Measurements from ENCODE around the gene NFIB. TPM values are rescaled to one million over a fixed set of nuclear protein-coding genes. Genes with fewer than 3 reads are reported as not detected.

NFIB gene
- total and polyA plus RNA-seq, 2 experiments from 2014 or later, result 5.3 to 6.0 TPM

DNA sequence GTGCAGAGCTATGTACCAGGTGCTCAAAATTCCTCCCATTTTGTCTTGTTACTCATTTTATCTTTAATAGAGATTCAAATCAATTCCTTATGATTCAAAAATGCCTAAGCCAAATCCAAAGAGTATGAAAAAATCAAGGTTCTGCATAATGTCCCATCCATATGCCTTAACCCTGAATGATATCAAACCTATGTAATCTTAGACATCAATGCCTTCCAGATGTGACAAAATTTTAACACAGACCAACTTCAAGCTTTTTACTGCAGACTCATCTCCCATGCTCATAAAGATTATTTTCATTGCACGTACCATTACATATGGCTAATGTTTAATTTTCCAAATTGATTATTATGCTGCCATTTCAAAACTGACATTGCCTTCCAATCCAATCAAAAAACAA is 122.4 kb downstream of the NFIB start:
- WGBS, 2 experiments (ENCODE audit: low coverage in 1 of 2, low lambda C conversion rate in 2 of 2, missing lambda C conversion rate in 2 of 2), result 95 to 100% methylated on average over 1 of the region's 1 CpG
- in situ Hi-C loops (cut with MboI), result no loop called here

GRCh38 chr9:14190240-14190639 is 123.7 kb downstream of the NFIB start:
- no peak overlapping the region for H3K27ac ChIP-seq
- no peaks in the 10 kb centered on the region; the same call in 1 of the 2 replicates for H3F3A ChIP-seq (ENCODE audit: insufficient read depth)
- no peaks in the 10 kb centered on the region for H4K20me1 ChIP-seq (ENCODE audit: insufficient read depth)
- H3K9me3 ChIP-seq (ENCODE audit: low read depth), result no peaks in the 10 kb centered on the region
- no peak overlapping the region for H3K4me2 ChIP-seq (ENCODE audit: unreplicated experiment)
- 52 to 86% methylated on average over 1 of the region's 1 CpG for WGBS, 2 experiments (ENCODE audit: low coverage in 1 of 2, low lambda C conversion rate in 2 of 2, missing lambda C conversion rate in 2 of 2)
- no peak for DNase-seq
- H3K27me3 ChIP-seq (replicated peaks; ENCODE audit: insufficient read depth), result no peaks in the 10 kb centered on the region
- no peaks in the 10 kb centered on the region for H3K4me1 ChIP-seq (ENCODE audit: insufficient read depth)
- H3K79me2 ChIP-seq (ENCODE audit: insufficient read depth), result no peaks in the 10 kb centered on the region
- H3K9ac ChIP-seq, result no peak overlapping the region
- TF ChIP-seq EZH2phosphoT487 (IDR thresholded peaks at IDR 0.05; ENCODE audit: insufficient read depth, low read depth) (no peak), EZH2 (IDR thresholded peaks at IDR 0.05; ENCODE audit: insufficient read depth, poor library complexity, severe bottlenecking) (no peak)
- no peaks in the 10 kb centered on the region for H3K36me3 ChIP-seq (ENCODE audit: low read depth)
- no peak overlapping the region for H2AFZ ChIP-seq
- no peak overlapping the region for H3K4me3 ChIP-seq
- in situ Hi-C loops (cut with MboI), result no loop called here
- H3K9me2 ChIP-seq (ENCODE audit: insufficient read depth), result no peaks in the 10 kb centered on the region

More for the DNA sequence above, 122.4 kb downstream of the NFIB start:
- H3K36me3 ChIP-seq (ENCODE audit: low read depth), result no peaks in the 10 kb centered on the region
- no peak overlapping the region for H3K27ac ChIP-seq
- no peaks in the 10 kb centered on the region for H3K27me3 ChIP-seq (replicated peaks; ENCODE audit: insufficient read depth)
- H3F3A ChIP-seq (ENCODE audit: insufficient read depth), result no peaks in the 10 kb centered on the region; the same call in 1 of the 2 replicates
- H3K9me2 ChIP-seq (ENCODE audit: insufficient read depth), result no peaks in the 10 kb centered on the region
- no peak overlapping the region for H2AFZ ChIP-seq
- H3K79me2 ChIP-seq (ENCODE audit: insufficient read depth), result no peaks in the 10 kb centered on the region
- TF ChIP-seq EZH2phosphoT487 (IDR thresholded peaks at IDR 0.05; ENCODE audit: insufficient read depth, low read depth) (no peak), EZH2 (IDR thresholded peaks at IDR 0.05; ENCODE audit: insufficient read depth, poor library complexity, severe bottlenecking) (no peak)
- H3K4me1 ChIP-seq (ENCODE audit: insufficient read depth), result no peaks in the 10 kb centered on the region
- H4K20me1 ChIP-seq (ENCODE audit: insufficient read depth), result no peaks in the 10 kb centered on the region
- no peak overlapping the region for H3K9ac ChIP-seq
- H3K9me3 ChIP-seq (ENCODE audit: low read depth), result no peaks in the 10 kb centered on the region
- H3K4me3 ChIP-seq, result no peak overlapping the region
- no peak for DNase-seq
- no peak overlapping the region for H3K4me2 ChIP-seq (ENCODE audit: unreplicated experiment)

- Histone ChIP-seq H4K20me1 (ENCODE audit: insufficient read depth) (no peaks in the 10 kb centered on the region), H2AFZ (no peak overlapping the region), H3K36me3 (ENCODE audit: low read depth) (no peaks in the 10 kb centered on the region), H3K4me1 (ENCODE audit: insufficient read depth) (no peaks in the 10 kb centered on the region), H3K4me3 (no peak overlapping the region), H3K79me2 (ENCODE audit: insufficient read depth) (no peaks in the 10 kb centered on the region), H3K9ac (no peak overlapping the region), H3K4me2 (ENCODE audit: unreplicated experiment) (no peak overlapping the region), H3K9me2 (ENCODE audit: insufficient read depth) (no peaks in the 10 kb centered on the region), H3K9me3 (ENCODE audit: low read depth) (no peaks in the 10 kb centered on the region), H3F3A (ENCODE audit: insufficient read depth) (no peaks in the 10 kb centered on the region; the same call in 1 of the 2 replicates), H3K27me3 (replicated peaks; ENCODE audit: insufficient read depth) (no peaks in the 10 kb centered on the region), H3K27ac (no peak overlapping the region)
- in situ Hi-C loops (cut with MboI), result no loop called here
- TF ChIP-seq EZH2 (IDR thresholded peaks at IDR 0.05; ENCODE audit: insufficient read depth, poor library complexity, severe bottlenecking) (no peak), EZH2phosphoT487 (IDR thresholded peaks at IDR 0.05; ENCODE audit: insufficient read depth, low read depth) (no peak)
- DNase-seq, result peak; percentile 42
- WGBS, 2 experiments (ENCODE audit: low coverage in 1 of 2, low lambda C conversion rate in 2 of 2, missing lambda C conversion rate in 2 of 2), result 88 to 91% methylated on average over 1 of the region's 1 CpG
Measured at GRCh38 chr9:14189578-14189977, 124.4 kb downstream of the NFIB start.

GRCh38 chr9:14189146-14189545 is 124.8 kb downstream of the NFIB start:
- H3F3A ChIP-seq (ENCODE audit: insufficient read depth), result no peaks in the 10 kb centered on the region; the same call in 1 of the 2 replicates
- in situ Hi-C loops (cut with MboI), result no loop called here
- no peaks in the 10 kb centered on the region for H3K4me1 ChIP-seq (ENCODE audit: insufficient read depth)
- no peaks in the 10 kb centered on the region for H3K9me2 ChIP-seq (ENCODE audit: insufficient read depth)
- 70 to 74% methylated on average over 4 of the region's 4 CpGs for whole genome bisulfite sequencing, 2 experiments (ENCODE audit: low coverage in 1 of 2, low lambda C conversion rate in 2 of 2, missing lambda C conversion rate in 2 of 2)
- no peak overlapping the region for H3K4me2 ChIP-seq (ENCODE audit: unreplicated experiment)
- DNase-seq, result no peak
- no peak overlapping the region for H3K27ac ChIP-seq
- no peaks in the 10 kb centered on the region for H3K36me3 ChIP-seq (ENCODE audit: low read depth)
- H4K20me1 ChIP-seq (ENCODE audit: insufficient read depth), result no peaks in the 10 kb centered on the region
- H3K27me3 ChIP-seq (replicated peaks; ENCODE audit: insufficient read depth), result no peaks in the 10 kb centered on the region
- no peak overlapping the region for H2AFZ ChIP-seq
- no peak for TF ChIP-seq EZH2 (IDR thresholded peaks at IDR 0.05; ENCODE audit: insufficient read depth, poor library complexity, severe bottlenecking)
- TF ChIP-seq EZH2phosphoT487 (IDR thresholded peaks at IDR 0.05; ENCODE audit: insufficient read depth, low read depth), result no peak
- H3K79me2 ChIP-seq (ENCODE audit: insufficient read depth), result no peaks in the 10 kb centered on the region
- H3K9me3 ChIP-seq (ENCODE audit: low read depth), result no peaks in the 10 kb centered on the region
- H3K4me3 ChIP-seq, result no peak overlapping the region
- no peak overlapping the region for H3K9ac ChIP-seq

DNA sequence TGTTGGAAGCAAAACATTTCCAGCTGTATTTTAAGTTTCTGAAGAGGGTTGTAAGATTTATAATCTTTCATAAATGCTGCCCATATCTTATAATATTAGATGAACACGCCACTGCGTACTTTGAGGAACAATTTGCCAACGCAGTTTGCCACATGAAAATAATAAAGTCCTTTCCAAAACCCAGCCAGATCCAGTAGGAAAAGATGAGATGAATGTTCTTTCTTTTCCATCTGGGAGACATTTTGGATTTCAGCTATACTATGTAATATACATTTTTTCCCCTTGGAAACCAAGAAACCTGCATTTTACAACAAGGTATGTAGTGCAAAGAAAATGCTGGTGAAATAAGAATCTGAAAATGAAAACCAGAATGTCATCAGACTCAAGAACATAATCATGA is 125.4 kb downstream of the NFIB start:
- no peaks in the 10 kb centered on the region for H3K27me3 ChIP-seq (replicated peaks; ENCODE audit: insufficient read depth)
- no peaks in the 10 kb centered on the region for H3K9me2 ChIP-seq (ENCODE audit: insufficient read depth)
- H3K36me3 ChIP-seq (ENCODE audit: low read depth), result no peaks in the 10 kb centered on the region
- H3K9ac ChIP-seq, result no peak overlapping the region
- H3K4me3 ChIP-seq, result no peak overlapping the region
- H3K9me3 ChIP-seq (ENCODE audit: low read depth), result no peaks in the 10 kb centered on the region
- no peaks in the 10 kb centered on the region; the same call in 1 of the 2 replicates for H3F3A ChIP-seq (ENCODE audit: insufficient read depth)
- H3K4me2 ChIP-seq (ENCODE audit: unreplicated experiment), result no peak overlapping the region
- WGBS, 2 experiments (ENCODE audit: low coverage in 1 of 2, low lambda C conversion rate in 2 of 2, missing lambda C conversion rate in 2 of 2), result 93% methylated on average over 3 of the region's 3 CpGs
- H2AFZ ChIP-seq, result no peak overlapping the region
- no peak overlapping the region for H3K27ac ChIP-seq
- in situ Hi-C loops (cut with MboI), result no loop called here
- TF ChIP-seq EZH2phosphoT487 (IDR thresholded peaks at IDR 0.05; ENCODE audit: insufficient read depth, low read depth) (no peak), EZH2 (IDR thresholded peaks at IDR 0.05; ENCODE audit: insufficient read depth, poor library complexity, severe bottlenecking) (no peak)
- H3K79me2 ChIP-seq (ENCODE audit: insufficient read depth), result no peaks in the 10 kb centered on the region
- no peak for DNase-seq
- no peaks in the 10 kb centered on the region for H4K20me1 ChIP-seq (ENCODE audit: insufficient read depth)
- no peaks in the 10 kb centered on the region for H3K4me1 ChIP-seq (ENCODE audit: insufficient read depth)

All from GM23248 (cell line).